GM18873 (cell line): ENCODE results near the gene SIGMAR1.
"Not testable (repeated sequence)": the region's sequence is repeated elsewhere in the genome, so short reads cannot be mapped to it uniquely, and the experiment has no call there.

Experiments used
- ATAC-seq: cut with Tn5 transposase; IDR thresholded peaks from one replicate; pipeline ENCODE4 v1.9.1; 2021; ENCODE audit warnings: mild to moderate bottlenecking, moderate library complexity, moderate number of reproducible peaks; ENCODE audit not compliant: unreplicated experiment, low FRiP score

Gene SIGMAR1

DNA sequence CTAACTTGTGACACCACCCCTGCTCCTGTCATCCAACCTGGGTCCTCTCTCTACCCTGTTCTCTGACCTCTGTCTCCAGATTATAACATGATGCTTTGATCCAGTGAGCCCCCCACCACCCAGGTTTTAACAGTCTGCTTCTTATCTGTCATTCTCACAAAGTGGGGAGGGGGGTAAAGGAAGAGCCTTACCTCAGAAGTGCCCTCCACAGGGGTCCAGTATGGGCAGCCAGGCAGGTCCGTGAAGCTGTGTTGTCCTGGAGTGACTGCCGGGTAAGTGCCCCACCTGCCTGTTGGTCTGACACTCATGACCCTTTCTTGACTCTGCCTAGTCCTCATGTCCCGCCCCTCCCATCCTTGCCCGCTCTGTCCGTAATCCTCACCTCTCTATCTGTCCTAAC lies 17.8 kb upstream of the SIGMAR1 start:
- no peak for ATAC-seq

DNA sequence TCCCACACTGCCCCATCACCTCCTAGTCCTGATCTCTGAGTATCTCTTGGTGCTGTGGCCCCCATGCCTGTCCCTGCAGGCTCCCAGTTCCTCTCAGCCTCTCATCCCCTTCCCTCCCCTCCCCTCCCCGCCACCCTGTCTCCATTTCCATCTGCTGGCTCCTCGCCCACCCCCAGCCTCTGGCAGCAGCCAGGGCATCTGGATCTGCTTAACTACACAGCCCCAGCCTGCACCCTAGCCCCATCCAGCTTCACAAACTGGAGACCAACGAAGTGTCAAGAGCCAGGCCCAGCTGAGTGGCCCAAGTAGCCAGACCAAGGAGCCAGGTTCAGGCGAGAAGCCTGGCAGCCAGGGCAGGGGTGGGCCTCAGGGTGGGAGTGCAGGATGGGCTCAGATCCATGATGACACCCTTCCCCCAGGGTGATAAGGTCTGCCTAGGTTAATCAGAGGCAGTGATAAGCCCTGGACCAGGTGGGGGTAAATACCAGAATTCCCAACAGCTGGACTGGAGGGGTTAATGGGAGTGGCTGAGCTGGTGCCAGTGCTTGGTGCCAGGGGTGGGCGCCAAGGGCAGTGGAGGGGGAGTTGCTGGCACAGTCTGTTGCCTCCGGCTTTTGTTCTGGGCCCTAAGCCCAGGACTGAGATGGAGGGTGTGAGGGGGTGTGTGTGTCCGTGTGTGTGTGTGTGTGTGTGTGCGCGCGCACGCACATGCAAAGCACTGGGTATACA lies 16.9 kb upstream of the SIGMAR1 start:
- no peak for ATAC-seq

DNA sequence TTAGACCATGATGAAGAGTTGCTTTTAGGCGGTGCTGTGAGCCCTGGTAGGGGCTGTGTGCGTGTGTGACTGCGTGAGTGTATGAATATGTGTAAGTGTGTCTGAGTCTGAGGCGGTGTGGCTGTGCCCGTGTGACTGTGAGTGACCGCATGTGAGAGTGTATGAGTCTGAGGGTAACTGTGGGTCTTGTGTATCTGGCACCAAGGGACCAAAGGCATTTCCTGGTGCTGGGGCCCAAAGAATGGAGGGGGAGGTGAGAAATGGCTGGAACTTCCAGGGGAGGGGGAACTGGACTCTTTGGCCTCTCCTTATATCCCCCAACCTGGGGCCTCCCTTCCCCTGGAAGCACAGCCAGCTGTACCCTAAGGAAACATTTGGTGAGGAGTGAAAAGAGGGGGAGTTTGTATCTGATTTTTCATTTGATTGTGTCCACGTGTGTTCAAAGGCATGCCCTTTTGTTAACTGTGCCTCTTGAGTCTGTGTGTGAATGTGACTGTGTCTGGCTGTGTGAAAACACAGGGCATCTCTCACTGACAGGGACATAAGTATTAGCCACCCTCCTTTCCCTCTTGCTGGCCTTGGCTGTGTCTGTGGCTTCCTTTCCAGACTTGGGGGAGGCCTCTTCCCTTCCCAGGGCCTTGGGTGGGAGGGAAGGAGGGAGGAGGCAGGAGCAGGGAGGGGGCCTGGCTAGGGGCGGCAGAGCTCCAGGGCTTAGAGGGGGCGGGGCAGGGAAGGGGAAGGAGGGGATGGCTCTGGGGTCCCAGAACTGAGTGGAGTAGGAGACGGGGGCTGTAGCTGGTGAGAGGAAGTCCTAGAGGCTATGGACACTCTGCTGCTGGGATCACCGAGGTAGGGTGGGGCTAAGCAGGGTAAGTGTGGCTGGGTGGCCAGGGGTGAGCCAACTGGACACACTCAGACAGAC lies 15.8 kb upstream of the SIGMAR1 start:
- no peak for ATAC-seq

GRCh38 chr9:34652602-34653000 lies 15.0 kb upstream of the SIGMAR1 start:
- ATAC-seq, result no peak

GRCh38 chr9:34651876-34652601 lies 14.5 kb upstream of the SIGMAR1 start, which contains the start of gene IL11RA:
IL11RA (plus strand) TSS chr9:34652185; CDS start chr9:34655218, 3,033 bp downstream.
- ATAC-seq, result no peak

DNA sequence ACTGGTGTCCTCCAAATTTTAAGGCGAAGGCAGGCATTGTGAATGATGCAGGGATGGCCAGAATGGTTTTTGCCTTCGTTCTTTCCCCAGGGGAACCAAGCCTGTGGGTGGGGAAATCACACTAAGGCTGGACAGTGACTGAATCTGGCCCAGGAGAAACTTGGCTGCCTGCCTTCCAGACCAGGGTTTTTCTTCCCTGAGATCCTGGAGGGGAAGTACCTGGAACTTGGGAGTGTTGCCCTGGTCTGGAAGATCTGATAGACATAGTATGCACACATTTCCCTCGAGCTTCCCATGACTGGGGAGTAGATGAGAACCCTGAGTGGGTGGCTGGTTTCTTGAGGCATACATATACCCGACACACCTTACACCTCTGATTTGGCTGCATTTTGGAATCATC lies 13.7 kb upstream of the SIGMAR1 start:
- ATAC-seq, result no peak

DNA sequence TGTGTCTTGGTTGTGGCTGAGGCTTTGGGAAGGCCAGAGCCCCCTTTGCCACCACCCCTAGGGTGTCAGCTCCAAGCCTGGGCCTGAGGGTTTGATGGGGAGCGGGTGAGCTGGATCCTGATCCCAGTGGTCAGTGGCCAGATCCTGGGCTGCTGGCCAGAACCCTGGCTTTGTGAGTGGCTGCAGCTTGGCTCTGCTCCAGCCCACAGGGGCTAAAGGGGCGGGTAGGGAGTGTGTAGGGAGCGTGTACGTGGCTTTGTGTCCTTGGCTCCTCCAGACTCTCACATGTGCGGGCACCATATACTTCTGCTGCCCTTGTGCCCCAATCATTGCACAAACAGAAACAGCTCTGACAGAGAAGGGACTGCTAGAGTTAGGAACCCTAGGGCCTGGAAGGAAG lies 13.2 kb upstream of the SIGMAR1 start:
- no peak for ATAC-seq

- ATAC-seq, result no peak
Measured at GRCh38 chr9:34648673-34649072, 11.1 kb upstream of the SIGMAR1 start.

GRCh38 chr9:34647651-34648050 lies 10.1 kb upstream of the SIGMAR1 start:
- no peak for ATAC-seq

DNA sequence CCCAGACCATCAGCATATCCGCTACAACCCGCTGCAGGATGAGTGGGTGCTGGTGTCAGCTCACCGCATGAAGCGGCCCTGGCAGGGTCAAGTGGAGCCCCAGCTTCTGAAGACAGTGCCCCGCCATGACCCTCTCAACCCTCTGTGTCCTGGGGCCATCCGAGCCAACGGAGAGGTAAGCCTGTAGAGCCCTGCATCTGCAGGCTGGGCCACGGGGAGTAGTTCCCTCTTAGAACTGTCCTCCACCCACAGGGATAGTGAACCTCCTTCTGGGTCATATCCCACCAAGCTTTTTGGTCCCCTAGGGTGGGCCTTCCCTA lies 9.5 kb upstream of the SIGMAR1 start:
- no peak for ATAC-seq

GRCh38 chr9:34646211-34647083 lies 8.9 kb upstream of the SIGMAR1 start, which contains the start of gene GALT:
GALT (plus strand) TSS chr9:34646675; CDS start chr9:34646705, 30 bp downstream.
- ATAC-seq, result peak; percentile 80

DNA sequence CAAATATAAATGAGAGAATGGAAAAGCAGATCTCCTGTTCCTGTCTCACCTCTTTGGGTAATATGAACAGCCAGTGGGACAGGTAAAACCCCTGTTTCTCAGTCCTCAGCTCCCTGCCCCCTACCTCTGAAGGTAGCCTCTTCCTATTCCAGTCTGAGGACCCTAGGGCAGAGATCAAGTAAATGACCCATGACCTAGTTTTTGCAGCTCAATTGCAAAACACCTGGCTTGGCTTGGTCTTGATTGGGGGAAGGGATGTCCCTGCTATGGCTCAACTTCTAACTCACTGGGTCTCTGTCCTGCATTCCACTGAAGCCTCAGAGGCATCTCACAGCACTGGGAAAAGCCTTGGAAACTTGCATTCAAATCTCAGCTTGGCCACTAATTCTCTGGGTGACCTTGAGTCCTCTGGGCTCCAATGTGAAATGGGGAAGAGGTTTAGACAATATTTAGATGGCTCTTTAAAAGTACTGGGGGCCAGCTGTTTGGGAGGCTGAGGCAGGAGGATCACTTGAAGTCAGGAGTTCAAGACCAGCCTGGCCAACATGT lies 7.3 kb upstream of the SIGMAR1 start:
- no peak for ATAC-seq

DNA sequence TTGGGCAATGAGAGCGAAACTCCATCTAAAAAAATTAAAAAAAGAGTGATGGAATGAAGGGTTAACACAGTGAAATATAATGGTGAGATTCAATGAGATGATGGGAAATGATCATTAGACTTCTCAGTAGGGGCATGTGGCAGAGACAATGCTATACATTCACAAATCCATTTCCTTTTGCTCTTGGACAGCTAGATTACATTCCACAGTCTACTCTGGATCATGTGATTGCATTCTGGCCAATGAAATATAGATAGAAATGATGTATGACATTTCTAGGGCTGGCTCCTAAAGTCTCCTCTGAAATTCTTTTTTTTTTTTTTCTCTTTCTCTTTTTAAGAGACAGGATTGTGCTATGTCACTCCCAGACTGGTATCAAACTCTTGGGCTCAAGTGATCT lies 5.1 kb upstream of the SIGMAR1 start:
- ATAC-seq, result no peak

DNA sequence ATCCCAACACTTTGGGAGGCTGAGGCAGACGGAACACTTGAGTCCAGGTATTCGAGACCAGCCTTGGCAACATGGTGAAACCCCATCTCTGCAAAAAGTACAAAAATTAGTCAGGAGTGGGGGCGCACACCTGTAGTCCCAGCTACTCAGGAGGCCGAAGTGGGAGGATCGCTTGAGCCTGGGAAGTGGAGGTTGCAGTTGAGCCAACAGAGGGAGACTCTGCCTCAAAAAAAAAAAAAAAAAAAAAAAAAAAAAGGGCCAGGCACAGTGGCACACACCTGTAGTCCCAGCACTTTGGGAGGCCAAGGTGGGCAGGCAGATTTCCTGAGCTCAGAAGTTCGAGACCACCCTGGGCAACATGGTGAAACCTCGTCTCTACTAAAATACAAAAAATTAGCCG lies 1.7 kb upstream of the SIGMAR1 start:
- ATAC-seq, result not testable (repeated sequence)

DNA sequence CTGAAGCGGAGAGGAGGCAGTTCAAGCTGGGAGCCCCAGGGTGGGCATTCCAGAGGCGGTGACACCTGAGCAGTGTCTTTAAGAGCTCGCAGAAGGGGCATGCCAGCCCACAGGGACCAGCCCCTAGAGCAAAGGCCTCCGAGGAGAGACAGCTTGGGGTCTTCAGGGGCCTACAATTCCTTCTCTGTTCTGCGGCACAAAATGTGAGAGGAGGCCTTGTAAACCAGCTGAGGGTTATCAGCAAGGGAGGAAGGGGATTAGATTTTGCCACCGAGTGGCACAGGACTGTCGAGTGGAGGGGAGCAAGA lies 505 bp upstream of the SIGMAR1 start:
- ATAC-seq, result no peak

DNA sequence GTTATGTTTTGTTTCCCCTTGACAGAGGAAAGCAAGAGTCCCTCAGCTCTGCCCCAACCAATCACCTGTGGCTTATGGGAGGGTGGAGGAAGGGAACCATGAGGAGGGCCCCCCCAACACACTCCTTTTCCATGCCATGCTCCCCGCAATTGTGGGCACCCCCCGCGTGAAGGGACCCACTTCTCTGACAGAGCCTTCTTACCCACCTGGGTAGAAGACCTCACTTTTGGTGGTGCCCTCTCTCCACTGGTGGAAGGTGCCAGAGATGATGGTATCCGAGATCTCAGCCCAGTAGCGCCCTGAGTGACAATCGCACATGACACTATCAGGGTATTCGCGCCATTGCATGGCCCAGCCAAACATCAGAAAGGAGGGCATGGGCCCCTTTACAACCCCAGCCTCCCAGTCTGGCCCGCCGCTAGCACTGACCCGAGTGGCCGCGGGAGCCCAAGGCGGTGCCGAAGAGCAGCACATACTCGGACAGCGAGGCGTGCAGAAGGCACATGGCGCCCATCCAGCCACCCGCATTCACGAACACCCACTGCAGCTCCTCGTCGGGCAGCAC lies 714 bp downstream of the SIGMAR1 start:
- ATAC-seq, result no peak

DNA sequence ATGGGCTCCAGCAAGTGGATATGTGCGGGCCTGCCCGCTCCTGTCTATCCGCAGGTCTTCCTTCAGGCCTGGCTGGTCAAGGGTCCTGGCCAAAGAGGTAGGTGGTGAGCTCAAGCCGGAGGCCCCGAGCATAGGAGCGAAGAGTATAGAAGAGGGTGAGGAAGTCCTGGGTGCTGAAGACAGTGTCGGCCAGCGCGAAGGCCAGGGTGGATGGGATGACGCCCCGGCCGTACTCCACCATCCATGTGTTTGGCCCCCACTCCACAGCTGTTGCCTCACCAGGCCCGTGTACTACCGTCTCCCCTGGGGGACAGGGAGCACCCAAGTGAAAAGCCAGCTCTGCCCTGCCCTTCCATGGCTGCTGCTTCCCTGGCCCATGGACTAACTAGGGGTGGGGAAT lies 2.0 kb downstream of the SIGMAR1 start:
- ATAC-seq, result no peak

GRCh38 chr9:34634551-34635248 lies 2.9 kb downstream of the SIGMAR1 start:
- no peak for ATAC-seq
